Inflammatory macrophage treated with lipopolysaccharide for 4 hours (primary cell): ENCODE data around the gene RAI14.

Source experiments
- DNase-seq: peaks from one replicate; pipeline ENCODE4 v3.0.0-alpha.2; 2020

The RAI14 gene

DNA sequence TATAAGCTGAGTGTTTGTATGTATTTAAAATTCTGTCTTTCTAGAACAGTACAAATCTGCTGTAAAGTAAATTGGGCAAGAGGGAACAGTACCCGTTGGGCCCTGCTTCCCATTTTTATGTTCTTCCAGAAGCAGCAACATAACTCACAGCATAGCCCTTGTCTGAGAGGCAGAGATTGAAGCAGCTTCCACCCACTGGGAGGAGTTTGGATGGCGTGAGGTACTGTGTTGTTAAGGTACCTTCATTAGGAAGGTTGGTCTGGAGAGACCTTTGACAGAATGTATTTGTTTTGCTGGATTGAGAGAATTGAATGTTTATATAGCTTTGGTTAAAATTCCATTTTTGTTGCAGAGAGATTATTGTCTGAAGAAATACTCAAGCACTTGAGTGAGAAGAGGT, 24.8 kb downstream of the RAI14 start:
- no peak for DNase-seq

DNA sequence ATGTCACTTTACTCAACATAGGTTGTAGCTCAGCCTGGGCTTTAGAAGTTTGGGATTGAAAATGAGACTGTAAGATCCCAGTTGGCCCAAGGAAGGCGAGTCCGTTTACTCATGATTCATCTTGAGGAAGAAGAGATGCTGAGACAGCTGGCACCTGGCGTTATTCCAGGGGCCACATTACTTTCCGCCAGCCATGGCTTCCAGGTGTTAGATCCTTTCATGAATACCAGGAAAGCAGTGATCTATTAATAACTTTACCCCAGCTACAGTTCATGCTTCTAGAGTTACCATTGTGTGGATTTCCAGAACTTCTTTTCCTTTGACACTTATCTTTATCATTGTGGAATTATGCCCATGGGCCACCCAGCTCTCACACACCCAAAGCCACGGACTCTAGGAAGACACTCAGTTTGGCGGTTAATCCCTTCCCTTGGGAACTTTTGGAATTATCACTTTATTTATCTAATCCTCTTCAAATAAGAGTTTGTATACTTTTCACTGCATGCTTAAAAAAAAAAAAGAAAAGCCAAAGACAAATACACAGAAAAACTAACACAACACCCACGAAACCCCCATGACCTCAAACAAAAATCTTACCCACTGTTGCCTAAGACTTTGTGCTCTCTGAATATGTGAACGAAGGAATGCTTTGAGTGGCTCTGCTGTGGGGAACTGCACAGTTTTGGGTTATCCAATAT, 26.9 kb downstream of the RAI14 start:
- DNase-seq = no peak

DNA sequence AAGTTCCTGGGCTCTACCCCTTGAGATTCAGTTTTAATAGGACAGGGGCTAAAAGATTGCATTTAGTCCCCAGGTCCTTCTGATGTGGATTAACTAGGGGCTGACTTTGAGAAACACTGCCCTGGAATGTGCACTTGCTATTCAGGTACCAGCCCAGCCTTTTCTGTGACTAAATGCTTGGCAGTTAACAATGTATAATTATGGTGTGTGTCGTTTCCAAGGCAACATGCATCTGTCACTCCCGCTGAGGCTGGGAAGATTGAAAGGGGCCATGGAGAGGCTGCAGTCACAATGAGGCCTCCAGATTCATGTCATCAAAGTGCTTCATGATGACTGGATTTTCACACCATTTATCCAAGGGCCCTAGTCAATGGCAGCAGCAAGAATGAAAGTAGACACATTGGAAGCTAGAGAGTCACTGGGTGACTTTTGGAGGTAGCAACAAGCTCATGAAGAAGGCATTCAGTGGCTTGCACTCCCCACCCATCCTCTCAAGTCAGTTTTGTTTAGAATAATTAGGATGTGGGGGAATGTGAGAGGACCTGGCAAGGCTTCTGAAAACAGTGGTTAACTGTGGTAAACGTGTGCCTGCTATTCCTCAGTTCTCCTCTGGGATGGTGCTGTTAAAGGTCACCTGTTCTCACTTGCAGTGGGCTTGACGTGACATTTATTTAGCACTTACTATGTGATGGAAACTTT, 28.3 kb downstream of the RAI14 start:
- DNase-seq = no peak

DNA sequence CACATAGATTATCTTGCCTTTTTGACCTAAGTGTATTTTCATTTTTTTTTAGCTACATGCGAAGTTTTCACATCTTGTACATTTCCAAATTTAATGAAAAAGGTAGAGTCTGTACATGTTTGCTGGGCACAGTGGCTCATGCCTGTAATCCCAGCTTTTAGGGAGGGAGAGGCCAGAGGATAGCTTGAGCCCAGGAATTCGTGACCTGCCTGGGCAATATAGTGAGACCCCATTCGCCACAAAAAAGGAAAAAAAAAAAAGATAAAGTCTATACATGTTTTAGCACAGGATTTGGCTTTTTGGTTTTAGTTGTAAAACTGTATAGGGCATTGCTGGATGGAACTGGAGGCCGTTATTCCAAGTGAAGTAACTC, 28.8 kb downstream of the RAI14 start:
- DNase-seq = no peak

DNA sequence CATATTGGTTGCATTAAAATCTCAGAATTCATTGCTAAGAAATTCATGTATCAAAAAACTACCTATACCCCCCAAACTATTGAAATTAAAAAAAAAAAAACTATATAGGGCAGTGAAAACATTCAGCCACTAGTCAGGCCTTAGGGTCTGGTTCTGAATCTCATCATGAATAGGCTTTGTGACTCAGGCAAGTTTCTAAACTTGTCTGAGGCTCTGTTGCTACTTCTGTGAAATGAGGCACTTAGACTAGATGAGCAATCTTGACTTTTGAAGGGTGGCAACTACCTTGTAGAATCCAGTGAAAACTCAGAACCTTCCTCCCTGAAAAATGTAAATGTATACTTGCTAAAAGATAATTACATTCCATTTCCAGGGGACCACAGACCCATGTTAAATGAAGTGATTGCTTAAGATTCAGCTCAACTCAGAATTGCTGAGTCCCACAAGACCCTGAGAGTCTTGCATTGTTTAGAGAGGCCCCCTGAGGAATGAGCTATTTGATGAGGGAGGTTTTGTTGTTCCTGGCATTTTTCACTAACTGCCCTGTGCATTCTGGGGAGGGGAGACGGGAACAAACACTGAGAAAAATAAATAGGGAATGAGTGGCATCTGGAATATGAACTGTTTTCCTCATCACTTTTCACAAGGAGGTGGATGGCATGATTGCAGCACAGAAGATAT, 29.5 kb downstream of the RAI14 start:
- DNase-seq = peak; percentile 14

DNA sequence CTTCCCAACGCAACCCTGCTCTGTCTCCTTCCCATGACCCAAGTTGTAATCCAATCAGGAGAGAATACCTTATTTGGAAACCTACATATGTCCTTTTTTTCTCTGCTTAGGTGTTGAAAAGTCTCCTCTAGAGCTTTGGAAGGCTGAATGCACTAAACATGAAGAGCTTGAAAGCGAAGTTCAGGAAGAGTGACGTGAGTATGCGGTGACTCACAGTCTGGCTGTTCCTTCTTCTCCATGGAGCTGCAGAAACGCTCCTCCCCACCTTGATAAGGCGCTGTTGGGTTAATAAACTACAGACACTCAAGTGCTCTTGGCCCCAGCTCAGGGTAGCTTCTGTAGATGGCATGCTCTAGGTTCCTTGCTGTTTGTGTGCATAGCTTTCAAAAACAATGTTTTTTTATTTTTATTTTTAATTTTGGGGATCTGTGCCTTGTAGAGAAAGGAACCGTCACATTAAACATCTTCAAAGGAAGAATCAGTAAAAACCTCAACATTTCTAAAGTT, 30.7 kb downstream of the RAI14 start:
- DNase-seq = peak; percentile 36

DNA sequence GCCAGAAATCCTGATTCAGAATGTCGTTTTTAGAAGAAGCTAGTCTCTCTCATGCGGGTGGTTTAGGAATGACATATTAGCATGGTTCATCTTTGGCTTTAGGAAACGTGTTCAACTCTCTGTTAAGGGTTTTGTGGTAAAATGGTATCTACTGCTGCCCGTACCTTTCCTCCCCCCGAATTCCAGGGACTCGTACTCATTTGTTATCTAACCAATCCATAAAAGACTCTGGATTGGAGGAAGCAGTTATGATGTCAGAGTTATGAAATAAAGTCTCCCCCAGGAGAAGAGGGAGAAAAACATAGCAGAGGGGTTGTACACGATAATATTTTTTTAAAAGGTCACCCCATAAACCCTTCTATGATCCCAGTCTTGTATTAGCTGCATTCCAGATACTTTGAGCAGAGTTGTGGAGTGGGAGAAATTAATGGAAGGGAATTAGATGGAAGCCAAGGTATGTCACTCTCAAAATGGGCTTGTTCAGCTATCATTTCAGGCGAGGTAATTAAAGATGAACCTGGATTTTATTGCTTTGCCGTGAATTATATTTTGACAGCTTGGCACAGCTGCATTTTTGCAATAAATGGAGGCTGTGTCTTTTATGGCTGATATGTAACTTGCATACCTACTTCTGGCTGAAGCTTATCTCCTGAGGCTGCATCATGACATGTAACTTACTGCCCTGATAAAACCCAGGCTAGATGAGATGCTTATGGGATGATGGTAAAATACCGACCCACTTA, 31.3 kb downstream of the RAI14 start:
- no peak for DNase-seq

DNA sequence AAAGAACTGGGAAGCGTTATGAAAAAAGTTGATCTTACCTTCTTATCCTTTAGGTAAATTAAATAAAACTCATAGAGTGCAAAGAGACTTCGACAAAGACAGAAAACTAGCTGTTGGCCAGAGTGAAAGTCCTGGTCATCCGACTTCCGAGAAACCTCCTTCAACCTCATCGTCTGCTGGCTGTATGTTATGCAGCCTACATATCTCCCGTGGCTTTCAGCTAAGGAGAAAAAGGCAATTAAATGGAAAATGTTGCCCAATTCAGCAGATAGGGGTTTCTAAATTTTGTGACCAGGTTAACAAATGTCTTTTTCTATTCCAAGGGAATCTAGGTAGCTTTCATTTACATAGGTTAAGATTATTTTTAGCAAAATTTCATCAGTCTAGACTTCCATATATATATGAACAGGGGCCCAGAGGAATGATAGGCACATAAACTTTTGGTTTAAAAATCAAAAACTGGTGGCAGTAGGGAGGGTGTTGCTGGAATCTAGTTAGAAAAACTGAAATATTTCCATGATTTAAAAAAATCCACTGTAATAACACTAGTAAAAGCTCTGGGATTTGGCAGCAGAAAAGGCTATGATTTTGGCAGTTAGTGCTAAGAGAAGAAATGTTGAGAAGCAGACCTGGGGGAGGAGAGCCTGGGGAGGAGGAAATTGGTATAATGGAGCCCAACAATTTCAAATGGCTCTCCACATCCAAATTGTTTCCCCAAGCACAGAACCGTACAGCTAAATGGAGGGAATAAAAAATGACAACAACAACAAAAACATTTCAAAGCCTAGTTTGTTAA, 32.1 kb downstream of the RAI14 start:
- DNase-seq = no peak

DNA sequence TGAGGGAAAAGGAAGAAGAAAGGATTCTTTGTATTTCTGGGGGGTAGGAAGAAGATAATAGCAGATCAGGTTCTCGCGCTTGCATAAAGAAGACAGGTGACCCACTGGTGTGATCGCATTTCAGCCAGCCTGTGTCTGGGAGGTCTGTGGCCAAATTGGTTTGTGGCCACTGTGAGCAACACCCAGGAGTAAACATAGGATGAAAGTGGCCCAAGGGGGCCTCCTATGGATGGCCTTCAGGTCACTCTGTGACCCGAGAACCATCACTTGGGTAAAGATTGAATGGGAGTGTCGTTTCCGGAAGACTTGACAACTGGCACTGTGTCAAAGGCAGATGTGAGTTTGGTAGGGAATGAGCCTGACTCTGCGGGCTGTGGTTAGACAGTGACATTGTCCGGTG, 34.2 kb downstream of the RAI14 start:
- no peak for DNase-seq

DNA sequence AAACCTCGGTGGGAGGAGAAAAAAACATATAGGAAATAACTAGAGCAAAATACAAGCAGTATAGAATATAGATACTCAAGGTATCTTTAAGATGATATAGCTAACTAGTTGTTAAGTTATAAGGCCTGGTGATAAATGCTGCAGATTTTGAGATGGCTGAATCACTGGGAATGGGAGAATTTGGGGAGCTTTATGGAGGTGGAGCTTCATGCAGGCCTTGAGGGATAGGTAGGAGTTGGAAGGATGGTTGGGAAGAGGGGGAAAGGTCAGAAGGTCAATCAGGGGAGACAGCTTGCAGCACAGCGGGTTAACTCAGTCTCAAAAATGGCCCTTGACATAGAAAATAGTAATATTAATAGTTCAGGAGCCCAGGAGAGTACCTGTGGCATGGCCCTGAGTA, 34.8 kb downstream of the RAI14 start:
- no peak for DNase-seq

DNA sequence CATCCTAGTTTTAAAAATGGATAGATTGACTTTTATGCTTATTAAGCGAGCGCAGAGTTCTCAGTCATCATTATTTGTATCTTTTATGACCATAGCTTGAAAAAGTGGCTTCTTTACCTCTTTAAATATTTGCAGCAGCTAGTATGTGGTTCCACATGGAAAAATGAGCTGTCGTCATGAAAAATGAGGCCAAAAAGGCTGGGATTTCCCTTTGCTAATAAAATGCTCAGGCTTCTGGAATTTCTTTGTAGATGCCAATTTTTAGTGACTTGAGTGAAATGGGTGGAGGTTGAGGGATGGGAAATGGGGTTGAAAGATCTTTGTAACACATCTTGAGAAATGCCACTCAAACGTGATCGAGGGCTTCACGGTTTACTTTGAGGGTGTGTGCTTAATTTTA, 35.2 kb downstream of the RAI14 start:
- DNase-seq = no peak

DNA sequence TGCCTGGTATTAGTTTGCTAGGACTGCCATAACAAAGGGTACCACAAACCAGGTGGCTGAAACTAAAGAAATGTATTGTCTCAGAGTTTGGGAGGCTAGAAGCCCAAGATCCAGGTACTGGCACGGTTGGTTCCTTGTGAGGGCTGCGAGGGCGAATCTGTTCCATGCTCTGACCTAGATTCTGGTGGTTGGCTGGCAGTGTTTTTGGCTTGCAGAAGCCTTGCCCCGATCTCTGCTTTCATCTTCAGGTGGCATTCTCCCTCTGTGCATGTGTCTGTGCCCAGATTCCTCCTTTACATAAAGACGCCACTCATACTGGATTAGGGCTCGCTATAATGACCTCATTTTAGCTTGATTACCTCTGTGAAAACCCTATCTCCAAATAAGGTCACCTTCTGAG, 36.7 kb downstream of the RAI14 start:
- DNase-seq = no peak

DNA sequence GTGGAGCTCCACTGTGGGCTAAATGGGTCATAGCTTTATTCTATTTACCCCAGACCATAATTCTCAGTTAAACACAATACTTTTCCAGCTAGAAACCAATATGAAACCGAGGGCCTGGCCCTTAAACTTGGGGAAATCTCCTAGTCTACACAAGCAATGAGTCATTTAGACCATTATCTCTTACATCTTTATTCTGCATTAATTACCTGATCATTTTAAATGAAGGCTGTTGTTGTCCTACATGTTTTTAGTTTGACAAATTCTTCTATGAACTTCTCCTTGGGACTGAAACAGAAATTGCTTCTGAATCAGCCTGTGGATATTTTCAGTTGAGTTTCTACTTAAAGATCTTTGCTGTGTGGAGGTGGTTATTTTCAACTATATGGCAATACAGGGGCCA, 37.9 kb downstream of the RAI14 start:
- no peak for DNase-seq

DNA sequence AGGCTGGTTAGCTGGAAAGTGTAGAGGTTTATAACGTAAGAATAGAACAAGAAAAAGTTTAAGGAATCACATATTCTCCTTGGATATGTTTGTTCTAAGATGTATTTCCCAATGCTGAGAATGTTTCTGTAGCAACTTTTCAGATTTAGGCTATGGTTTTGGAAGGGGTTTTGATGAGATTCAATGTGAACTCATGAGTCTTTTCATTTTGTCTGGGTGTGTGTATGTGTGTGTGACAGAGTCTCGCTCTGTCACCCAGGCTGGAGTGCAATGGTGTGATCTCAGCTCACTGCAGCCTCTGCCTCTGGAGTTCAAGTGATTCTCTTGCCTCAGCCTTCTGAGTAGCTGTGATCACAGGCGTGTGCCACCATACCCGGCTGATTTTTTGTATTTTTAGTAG, 38.6 kb downstream of the RAI14 start:
- no peak for DNase-seq

DNA sequence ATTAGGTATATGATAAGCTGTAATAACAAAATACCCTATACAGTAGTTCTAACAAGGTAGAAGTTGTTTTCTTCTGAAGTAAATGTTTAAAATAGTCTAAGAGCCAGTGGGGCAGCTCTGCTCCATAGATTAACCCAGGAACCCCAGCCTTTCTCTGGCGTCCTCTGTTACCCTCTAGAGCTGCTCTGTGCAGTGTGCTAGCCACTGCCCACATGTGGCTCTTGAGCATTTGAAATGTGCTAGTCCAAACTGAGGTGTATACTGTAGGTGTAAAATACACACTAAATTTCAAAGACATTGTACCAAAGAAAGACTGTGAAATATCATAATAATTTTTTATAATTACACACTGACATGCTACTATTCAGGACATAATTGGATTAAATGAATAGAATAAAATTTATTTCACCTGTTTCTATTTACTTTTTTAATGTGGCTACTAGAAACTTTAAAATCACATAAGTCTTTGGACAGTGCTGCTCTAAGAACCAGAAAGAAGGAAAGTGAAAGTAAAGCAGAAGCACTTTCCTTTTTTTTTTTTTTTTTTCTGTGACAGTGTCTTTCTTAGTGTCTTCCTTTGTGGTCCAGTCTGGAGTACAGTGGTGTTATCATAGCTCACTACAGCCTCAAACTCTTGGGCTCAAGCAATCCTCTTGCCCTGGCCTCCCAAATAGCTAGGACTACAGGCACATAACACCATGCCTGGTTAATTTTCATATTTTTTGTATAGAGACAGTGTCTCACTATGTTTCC, 39.3 kb downstream of the RAI14 start:
- peak; percentile 38 for DNase-seq

DNA sequence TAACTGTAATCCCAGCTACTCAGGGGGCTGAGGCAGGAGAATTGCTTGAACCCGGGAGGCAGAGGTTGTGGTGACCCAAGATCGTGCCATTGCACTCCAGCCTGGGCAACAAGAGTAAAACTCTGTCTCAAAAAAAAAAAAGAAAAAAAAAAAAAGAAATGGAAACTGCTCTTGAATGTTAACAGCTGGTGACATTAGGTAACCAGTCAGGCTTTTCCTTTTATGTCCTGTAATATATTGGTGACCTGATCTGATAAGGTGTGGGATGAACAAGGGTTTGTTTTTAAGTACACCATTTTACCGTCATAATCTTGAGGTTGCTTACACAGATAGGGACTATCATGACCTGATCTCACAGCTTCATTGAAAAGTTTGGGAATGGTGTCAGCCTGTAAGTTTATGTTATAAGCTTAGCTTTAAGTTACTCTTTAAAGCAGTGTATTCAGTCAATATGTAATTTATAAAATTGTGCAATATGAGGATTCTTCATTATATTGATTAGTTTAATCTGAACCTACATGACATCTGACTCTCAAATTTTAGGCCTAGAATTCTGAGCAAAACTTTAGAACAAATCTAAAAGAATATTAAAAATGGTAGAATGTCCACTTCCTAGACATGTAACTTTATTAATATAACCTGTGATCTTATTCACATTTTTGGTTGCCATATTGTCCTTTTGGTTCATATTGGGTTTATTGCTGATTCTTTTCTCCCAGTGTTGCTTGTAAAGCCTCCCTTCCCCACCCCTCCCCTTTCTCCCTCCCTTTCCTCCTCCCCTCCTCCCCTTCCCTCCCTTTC, 41.4 kb downstream of the RAI14 start:
- DNase-seq = no peak

DNA sequence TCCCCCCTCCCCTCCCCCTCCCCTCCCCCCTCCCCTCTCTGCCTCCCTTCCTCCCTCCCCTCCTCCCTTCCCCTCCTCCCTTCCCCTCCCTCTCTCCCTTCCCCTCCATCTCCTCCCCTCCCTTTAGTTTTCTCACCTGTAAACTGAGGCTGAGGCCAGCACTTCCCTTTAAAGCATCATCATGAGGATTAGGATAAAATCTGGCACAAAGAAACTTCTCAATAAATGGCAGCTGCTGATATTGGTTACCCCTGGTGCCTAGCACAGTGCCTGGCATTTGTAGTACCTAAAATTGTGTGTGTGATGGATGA, 41.9 kb downstream of the RAI14 start:
- DNase-seq = no peak

DNA sequence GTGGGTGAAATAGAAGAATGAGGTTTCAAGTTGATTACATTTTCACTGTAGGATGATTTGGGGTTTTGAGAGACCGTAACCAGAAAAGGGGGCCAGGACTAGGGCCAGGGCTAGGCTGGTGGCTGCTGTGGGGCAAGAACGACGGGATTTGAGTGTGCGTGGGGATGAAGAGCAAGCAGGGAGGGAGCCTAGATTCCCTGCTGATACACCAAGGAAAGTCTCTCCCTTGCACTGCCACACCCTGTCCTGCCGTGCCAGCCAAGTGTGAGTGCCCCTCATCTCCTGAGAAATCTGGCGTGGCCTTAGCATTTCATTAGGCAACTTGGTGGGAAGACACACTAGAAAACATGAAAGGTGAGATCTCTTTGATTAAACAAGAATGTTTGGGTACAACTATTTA, 42.6 kb downstream of the RAI14 start:
- DNase-seq = no peak

DNA sequence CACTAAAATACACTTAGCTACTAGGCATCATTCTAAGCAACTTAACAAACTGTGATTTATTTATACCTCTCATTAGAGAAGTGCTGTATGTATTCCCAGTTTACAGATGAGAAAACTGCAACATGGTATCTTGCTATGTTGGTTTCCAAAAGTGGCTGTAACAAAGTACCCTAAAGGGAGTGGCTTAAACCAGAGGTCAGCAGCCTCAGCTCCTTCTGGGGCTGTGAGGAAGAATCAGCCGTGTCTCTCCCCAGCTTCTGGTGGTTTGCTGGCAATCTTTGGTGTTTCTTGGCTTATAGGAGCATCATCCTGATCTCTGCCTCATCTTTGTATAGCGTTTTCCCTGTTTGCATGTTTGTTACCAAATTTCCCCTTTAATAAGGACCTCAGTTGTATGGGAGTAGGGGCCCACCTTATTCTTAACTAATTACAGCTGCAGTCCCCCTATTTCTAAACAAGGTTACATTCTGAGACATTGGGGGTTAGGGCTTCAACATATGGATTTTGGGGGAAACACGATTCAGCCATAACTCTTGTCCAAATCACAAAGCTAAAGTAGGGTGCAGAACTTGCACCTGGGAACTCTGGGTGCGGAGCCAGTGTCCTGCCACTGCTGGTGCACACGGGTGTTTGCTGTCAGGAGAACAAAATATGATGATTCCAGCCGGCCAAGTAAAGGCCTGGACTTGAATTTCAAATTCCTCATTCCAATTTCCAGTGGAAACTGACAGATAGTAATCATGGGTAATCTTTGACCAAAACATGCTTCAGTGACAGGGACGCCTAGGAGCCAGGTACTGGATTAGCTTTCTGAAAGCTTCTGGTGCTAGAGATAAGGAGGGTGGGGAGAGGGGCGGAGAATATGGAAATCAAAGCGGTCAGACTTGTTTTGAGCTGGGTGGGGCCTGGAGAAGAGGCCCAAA, 43.3 kb downstream of the RAI14 start:
- DNase-seq = no peak

DNA sequence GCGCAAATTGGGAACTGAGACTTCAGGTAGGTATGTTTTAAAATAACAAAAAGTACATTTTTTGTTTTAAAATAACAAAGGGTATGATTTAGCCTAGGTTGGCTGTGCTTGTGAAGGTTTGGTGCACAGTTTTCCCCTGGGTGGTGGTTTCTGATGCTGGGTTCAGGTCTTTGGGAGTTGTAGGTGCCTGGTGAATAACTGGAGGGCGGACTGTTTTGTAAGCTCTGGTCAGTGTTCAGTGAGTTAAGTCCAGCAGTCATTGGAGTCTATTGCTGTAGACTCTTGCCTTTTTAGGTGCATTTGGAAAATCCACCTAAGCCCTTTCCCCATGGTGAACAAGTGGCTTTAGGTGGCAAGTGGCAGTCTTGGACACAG, 43.9 kb downstream of the RAI14 start:
- no peak for DNase-seq
